NCI-H2081 (cell line): Measurements from ENCODE around the gene NPNT.
"Not testable (repeated sequence)": the region's sequence is repeated elsewhere in the genome, so short reads cannot be mapped to it uniquely, and the experiment has no call there.

ENCODE experiments used
- DNase-seq, 2 experiments: peaks; one replicate each; lab custom pipeline; 2025; lab: John Stamatoyannopoulos, UW

NPNT gene, protein sequence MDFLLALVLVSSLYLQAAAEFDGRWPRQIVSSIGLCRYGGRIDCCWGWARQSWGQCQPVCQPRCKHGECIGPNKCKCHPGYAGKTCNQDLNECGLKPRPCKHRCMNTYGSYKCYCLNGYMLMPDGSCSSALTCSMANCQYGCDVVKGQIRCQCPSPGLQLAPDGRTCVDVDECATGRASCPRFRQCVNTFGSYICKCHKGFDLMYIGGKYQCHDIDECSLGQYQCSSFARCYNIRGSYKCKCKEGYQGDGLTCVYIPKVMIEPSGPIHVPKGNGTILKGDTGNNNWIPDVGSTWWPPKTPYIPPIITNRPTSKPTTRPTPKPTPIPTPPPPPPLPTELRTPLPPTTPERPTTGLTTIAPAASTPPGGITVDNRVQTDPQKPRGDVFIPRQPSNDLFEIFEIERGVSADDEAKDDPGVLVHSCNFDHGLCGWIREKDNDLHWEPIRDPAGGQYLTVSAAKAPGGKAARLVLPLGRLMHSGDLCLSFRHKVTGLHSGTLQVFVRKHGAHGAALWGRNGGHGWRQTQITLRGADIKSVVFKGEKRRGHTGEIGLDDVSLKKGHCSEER

DNA sequence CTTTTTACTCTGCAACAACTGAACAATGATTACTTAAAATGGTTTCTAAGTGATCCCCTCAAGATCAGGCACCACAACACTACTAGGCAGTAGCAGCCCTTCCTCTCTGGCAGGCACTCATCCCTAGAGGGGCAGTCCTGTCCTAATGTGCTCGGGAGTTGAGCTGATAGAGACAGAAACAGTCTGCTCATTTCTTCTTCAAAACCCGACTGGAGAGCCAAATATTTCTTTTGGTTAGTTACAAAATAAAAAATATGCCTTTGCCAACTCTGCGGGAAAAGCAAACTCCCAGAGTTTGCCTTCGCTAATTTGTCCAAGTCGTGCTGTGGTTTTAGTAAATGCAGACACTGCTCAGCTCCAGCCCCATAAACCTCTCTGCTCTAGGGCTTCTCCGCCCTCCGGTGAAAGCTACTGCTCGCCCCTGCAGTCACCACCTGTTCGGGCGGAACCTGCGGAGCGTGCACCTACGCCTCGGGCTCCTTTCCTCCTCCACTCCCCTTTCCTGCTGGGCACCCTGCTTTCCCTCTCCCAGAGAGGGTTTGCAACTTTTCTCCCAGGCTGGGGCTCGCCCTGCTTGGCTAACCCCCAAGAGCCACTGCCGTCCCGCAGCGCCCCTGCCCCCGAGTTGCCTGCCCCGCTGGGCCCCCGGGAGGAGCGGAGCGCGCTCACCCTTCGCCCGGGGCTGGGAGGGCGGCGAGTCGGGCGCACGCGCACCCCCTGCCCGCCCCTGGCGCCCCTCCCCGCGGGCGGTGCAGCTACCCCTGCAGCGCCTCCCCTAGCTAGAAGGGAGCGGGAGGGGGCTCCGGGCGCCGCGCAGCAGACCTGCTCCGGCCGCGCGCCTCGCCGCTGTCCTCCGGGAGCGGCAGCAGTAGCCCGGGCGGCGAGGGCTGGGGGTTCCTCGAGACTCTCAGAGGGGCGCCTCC is at the start of gene NPNT:
Gene NPNT (plus strand): TSS at position 812 of the 923 bp plus-strand sequence. CDS start 182 bp downstream, outside the sequence.
- DNase-seq: peak; percentile 81 to 86

DNA sequence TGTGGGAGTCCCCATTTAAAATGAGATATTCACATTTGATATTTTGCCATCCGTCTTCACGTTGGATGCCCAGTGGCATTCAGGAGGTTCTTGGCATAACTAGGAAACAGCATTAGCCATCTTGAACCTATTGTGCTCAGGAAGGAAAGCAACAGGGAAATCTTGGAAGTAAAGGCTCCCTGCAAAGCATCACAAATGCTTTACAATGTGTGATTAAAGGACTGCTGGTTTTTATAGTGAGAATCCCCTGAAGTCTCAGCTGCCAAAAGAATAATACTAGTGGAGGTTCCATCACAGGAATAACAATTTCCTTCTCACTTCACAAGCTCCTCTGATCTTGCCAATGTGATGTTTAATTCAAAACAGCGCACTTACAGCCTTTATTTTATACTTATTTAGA is 49.7 kb upstream of the NPNT start:
- no peak for DNase-seq

DNA sequence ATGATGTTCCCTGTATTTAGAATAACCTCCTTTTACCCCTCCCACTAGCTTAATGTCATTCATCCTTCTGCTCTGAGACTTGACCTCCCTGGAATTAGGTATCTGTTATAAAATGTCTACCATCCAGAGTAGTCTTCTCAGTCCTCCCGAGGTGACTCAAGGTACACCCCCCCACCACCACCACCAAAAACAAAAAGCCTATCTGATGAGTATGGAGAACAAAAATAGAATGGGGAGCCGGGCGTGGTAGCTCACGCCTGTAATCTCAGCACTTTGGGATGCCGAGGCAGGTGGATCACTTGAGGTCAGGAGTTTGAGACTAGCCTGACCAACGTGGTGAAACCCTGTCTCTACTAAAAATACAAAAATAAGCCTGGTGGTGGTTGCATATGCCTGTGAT is 46.9 kb upstream of the NPNT start:
- not testable (repeated sequence) for DNase-seq

DNA sequence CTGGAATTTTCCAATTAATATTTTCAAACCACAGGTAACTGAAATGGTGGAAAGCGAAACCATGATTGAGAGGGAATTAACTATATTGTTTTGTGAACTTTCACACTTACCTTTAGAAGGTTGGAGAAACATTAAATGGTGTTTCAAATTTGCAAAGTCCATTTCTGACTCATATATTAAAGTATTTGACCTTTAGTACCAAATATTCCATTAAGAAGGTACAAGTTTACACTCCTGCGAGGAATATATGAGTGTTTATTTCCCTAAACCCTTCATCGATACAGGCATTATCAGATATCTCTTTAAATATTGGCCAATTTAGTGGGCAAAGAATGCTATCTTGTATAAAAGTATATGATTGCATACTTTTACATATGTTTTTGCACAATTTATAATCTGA is 44.1 kb upstream of the NPNT start:
- no peak for DNase-seq

DNA sequence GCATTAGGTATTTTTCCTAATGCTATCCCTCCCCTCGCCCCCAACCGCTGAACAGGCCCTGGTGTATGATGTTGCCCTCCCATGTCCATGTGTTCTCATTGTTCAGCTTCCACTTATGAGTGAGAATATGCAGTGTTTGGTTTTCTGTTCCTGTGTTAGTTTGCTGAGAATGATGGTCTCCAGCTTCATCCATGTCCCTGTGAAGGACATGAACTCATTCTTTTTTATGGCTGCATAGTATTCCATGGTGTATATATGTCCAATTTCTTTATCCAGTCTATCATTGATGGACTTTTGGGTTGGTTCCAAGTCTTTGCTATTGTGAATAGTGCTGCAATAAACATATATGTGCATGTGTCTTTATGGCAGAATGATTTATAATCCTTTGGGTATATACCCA is 43.0 kb upstream of the NPNT start:
- DNase-seq: not testable (repeated sequence)

DNA sequence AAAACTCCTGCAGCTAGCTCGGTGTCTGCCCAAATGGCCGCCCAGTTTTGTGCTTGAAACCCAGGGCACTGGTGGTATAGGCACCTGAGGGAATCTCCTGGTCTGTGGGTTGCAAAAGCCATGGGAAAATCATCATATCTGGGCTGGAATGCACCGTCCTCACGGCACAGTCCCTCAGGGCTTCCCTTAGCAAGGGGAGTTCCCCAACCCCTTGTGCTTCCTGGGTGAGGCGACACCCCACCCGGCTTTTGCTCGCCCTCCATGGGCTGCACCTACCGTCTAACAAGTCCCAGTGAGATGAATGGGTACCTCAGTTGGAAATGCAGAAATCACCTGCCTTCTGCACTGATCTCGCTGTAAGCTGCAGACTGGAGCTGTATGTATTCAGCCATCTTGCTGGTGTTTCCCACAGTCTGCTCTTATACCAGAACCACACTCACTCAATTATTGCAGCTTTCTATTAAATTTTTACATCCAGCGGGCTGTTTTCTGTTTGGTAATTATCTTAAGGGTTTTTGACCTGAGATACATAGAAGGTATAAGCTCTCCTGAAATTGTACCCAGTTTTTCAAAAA is 36.7 kb upstream of the NPNT start:
- DNase-seq: no peak

DNA sequence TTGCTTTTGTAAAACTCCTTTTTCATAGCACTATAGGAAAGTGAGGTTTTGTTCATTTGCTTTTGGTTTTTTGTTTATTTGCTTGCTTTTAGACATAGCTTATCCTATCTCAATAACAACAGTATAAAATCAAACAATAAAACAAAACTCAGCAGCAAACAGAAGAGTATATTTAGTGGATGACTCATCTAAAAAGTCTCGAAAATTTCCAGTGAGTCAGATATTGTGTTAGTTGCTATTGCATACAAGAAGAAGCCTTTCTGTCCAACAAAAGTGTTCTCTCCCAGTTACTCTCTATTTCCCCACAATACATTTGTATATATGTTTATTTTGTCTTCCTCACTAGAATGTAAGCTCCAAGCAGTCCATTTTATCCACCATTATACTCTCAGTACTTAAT is 36.0 kb upstream of the NPNT start:
- DNase-seq: no peak

DNA sequence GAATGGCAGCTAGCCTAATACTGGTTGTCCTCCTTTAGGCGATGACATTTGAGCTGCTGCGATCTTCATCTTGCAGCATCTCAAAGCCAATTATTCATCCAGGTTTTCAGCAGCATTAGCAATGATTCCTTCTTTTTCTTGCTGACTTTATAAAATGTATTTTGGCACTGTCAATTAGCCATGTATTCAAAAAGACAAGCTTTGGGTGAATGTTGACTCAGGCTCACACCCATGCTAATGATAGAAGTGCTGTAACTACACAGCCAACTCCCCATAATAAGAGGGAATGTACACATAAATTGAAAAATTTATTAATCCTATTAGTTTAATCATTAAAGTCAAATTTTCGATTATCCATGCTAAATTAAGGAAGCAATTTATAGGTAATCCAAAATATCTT is 24.3 kb upstream of the NPNT start:
- no peak for DNase-seq

DNA sequence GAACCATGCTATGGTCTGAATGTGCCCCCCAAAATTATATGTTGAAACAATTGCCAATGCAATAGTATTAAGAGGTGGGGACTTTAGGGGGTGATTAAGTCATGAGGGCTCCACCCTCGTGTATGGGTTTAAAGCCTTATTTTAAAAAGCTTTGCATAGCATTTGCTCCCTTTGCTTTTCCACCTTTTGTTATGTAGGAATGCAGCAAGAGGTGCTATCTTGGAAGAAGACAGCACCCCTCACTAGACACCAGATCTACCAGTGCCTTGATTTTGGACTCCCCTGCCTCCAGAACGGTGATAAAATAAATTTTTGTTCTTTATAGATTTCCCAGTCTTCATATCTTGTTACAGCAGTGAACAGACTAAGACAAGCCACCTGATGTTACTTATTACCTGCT is 23.3 kb upstream of the NPNT start:
- no peak for DNase-seq

DNA sequence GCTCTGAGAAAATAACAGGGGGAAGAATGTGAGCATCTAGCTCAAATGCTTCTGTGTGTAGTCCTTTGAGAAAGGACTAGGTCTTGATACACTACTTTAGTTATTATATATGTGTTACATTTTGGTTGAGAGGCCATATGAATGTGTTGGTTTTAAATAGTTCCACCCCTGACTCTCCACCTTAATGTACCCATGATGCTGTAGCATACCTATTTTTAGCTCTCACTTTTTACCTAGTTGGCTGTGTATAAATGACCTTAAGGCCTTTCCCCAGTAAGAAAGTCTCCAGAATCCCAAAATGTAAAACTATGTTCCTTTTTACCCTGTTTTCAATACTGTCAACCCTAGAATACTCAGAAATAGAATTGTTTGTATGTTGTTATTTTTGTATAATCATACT is 20.0 kb upstream of the NPNT start:
- no peak for DNase-seq

DNA sequence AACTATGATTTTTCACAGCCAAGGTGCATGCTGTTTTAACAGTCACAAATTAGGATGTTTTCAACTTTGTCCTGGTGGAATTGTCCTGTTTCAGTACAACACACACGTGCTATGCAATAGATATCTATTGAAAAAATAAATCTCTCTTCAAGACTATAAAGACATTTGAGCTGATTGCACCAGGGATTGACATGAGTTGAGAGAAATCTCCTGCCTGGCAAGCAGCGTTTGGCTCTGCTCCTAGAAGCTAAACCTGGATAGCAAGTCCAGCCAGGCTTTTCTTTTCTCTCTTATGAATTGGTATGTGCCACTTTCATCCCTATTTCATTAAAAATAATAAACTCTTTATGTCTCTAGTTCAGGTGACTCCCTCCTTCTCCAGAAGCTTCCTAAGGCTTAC is 16.6 kb upstream of the NPNT start:
- DNase-seq: no peak

DNA sequence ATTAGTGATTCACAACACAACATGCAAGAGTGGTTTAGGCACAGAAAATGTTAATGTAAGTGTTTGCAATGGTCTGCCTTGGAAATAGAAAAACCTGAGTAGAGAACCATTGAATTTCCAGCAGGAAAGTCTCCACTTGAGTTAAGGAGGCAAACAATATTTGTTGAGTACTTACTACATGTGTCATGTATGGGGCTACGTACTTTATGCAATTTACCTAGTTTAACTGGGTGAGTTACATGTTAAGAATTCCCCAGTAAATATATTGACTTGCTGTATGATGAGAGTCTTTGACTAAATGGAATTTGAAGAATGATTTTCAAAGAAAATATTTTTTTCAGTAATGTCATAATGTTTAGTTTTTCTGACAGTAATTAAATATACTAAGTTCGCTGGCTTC is 7.8 kb upstream of the NPNT start:
- DNase-seq: no peak

DNA sequence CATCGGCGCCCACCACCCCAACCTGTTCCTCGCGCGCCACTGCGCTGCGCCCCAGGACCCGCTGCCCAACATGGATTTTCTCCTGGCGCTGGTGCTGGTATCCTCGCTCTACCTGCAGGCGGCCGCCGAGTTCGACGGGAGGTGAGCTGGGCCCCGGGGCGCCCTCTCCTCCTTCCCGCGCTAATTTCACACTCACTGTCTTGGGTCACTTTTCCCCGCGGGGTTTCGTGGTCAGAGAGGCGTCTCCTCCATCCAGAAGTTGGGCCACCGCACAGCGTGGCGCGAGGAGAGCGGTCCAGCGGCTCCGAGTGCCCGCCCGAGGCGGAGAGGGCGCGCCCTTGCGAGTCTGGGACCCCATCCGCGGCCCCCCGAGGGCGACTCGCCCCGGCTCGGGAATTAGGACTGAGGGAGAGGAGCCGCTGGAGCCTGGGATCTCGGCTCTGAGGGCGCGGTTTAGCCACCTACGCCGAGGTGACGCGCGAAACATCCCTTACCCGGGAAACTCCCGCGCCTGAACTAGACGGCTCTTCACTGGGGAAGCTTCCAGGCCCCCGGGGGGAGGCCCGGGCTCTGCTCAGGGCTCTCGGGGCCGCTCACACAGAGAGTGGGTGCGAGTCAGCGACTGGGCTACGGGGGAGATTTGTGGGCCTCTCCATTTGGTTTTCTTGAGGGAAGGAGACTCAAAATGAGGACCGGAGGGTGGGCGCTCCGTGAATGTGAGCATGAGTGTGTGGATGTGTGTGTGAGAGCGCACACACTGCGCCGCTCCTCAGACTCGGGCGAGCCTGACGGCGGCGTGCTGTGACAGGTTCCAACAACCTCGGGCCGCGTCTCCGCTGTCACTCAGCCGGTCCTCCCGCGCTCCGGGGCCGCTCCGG is 551 bp downstream of the NPNT start:
- DNase-seq: peak; percentile 59 to 61

DNA sequence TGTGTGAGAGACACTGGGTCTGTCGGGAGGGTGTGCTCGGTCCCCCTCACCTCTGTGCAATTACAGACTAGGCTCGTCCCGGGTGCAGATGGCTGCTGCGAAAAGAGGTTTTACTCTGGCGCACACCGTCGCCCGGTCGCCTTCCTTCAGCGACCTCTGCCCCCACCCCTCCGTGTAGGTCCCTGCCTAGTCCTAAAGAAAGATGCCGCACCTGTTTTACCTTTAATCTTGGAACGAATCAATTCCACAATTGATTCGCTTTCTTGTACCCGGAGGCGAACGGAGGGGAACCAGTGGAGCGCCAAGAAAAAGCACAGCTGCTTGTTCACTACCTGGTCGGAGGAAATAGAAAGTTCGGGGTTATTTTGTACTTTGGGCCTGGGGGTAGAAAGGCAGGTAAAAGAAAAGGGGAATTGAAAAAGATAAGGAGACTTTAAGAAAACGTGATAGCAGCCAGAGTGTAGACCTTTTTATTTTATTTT is 1.2 kb downstream of the NPNT start:
- DNase-seq: no peak

DNA sequence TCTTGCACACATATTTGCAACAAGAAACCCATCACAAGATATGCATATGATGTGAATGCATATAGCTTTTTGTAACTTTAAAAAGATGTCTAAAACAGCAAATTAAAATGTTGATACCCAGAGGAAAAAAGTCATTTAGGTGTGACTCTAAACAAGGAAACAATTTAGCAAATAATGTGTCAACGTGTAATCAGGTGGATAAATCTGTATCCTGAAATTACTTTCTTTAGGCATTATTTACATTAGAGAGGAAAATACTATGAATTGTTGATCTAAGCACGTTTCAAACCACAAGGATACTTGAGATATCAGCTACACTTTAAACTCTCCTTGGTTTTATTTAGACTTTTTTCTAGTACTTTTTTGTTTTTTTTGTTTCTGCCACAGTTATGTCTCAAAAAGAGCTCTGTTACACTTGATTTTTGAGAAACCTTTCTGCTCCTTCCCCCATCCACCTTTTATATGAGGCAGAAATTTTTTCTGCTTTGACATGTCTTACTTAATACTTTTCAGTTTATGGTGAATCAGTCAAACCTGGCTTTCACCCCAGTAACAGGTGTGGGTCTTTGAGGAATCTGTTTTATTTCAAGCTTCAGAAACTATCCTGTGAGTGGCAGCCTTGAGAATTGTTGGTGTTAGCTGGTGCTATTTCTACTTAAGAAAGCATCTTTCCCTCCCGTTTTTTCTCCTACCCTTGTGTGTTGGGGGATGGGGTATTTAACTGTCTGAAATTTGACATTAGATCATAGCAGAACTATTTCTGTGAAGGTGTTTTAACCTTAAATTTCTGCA is 1.9 kb downstream of the NPNT start:
- no peak for DNase-seq

DNA sequence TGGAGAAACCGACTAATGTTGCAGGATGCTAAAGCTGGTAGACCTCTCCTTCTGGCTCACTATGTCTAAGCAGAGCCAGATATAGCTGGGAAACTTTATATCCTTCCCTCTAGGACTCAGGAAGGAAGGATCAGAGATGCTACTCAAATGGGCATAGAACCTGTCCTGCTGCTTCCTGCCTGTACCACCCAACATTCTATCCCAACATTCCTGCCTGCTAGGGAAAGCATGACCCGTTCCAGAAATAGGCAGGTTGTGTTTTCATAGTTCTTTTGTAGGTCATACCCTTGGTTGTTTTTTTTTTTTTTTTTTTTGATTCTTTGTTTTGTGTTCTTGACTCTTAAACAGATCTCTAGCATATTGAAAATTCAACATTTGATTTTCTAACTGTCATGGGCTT is 5.3 kb downstream of the NPNT start:
- no peak for DNase-seq

DNA sequence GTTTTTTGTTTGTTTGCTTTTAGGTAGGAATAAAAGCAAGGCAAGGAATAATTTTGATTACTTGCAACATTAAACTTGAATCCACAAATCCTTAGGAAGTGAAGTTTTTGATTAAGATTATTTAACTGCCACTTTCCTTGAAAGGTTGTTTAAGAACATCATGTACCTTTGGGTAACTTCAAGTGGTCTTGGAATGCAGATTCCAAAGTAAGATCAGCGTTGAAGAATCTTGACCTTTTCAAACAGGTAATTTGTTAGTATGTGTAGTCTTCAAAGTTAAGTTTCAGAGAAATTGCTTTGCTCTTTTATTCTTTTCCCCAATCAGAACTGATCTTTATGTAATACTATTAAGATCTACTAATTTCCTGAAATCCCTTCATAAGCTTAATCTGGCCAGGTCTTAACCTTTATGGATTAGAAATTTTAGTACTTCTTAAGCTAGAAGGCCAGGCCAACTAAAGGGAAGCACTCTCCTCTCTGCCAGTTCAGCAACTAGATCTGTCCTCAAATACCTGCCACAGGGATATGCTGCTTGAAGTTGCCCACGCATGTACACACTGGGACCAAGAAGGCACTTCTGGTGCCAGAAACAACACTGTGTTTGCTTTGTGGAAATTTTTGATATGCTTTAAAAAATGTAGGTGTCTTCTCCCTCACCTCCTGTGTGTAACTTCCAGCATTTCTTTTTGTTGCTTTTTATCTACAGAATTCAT is 7.4 kb downstream of the NPNT start:
- no peak for DNase-seq

DNA sequence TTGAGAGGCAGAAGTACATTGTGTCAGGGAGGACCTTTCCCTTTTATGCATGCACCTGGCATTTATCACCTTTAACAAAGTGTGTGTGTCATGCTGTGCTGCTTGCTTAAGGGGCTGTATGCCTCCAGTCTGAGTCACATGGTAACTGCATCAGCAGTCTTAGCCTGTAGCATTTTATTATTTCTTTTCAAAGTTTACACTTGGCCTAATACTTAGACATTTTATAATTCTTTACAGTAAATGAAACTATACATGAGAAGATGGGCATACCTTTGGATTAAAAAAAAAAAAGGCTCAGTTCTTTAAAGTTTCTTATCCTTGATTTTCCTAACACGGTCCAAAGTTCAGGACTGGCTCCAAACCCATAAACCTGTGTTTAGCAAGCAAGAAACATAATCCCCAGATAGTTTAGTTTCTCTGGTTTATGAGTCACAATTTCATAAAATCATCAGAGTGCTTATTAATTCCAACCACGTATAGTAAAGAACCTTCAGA is 14.6 kb downstream of the NPNT start:
- peak in 1 of 2 experiments; percentile 40 for DNase-seq

DNA sequence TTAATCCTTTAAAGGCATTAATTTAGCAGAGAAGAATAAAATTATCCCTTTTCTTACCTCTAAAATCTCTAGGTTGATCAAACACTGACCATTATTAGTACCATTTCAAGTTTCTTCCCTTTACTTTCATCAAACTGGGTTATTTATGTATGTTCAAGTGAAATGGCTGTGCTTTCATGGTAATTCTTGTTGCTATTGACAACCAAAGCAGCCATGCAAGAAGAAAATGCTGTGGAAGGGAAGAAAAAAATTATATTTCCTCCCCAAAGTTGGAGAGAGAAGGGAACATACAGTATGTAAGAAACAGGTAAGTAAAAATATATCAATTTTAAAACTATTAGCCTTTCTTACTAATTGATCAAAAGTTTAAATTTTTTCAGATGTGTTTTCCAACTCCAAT is 16.2 kb downstream of the NPNT start:
- no peak for DNase-seq

DNA sequence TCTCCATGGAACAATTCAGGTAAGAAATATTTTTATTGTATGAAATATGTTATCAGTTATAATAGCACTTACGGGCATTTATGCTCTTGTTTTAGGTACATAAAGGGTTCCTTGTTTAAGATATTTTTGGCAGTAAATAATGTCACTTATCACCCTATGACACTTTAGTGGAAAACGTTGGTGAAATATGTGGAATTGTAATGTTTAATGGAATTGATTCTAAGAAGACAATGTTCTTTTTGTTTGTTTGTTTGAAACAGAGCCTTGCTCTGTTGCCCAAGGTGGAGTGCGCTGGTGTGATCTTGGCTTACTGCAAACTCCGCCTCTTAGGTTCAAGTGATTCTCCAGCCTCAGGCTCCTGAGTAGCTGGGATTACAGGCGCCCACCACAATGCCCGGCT is 17.4 kb downstream of the NPNT start:
- DNase-seq: no peak
